ENCODE data around the gene DCAF8.

DNA sequence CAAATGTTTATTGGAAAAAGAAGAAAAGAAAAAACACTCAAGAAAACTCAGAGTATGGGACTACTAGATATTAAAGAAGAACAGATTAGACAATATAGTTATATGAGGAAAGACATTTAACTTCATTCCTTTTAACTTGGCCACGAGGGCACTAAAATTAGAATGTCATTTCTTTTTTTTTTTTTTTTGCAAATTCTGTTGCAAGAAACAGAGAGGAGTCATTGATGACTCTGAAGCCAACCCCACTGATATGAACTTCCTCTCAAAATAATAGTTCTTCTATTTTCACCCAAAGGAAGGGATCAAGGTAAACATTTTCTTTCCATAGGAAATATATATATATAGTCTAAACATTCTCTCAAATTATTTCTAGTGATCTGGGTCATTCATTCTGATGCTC lies 47.2 kb upstream of the DCAF8 start:
- TF ChIP-seq CTCF (IDR thresholded peaks at IDR 0.05) (no peak), POLR2A (IDR thresholded peaks at IDR 0.05) (no peak)
